ENCODE results near the gene PPT1.

DNA sequence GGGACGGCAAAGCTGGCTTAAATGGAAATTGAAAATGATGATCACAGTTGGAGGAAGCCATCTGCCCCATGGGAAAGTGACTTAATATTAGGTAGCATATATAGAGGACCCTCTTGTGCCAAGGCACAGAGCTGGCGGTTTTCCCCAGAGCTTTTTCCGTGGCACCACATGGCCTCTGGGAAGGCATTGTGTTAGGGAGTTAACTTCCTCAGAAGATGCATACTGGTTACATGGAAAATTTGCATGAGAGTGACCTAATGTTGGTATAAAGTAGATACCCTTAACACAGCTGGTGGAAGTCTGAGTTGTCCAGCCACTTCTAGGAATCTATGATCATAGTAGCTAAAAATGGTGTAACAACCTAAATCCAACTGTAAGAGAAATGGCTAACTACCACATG lies 29.2 kb downstream of the PPT1 start:
- TF ChIP-seq, protein P1, sequence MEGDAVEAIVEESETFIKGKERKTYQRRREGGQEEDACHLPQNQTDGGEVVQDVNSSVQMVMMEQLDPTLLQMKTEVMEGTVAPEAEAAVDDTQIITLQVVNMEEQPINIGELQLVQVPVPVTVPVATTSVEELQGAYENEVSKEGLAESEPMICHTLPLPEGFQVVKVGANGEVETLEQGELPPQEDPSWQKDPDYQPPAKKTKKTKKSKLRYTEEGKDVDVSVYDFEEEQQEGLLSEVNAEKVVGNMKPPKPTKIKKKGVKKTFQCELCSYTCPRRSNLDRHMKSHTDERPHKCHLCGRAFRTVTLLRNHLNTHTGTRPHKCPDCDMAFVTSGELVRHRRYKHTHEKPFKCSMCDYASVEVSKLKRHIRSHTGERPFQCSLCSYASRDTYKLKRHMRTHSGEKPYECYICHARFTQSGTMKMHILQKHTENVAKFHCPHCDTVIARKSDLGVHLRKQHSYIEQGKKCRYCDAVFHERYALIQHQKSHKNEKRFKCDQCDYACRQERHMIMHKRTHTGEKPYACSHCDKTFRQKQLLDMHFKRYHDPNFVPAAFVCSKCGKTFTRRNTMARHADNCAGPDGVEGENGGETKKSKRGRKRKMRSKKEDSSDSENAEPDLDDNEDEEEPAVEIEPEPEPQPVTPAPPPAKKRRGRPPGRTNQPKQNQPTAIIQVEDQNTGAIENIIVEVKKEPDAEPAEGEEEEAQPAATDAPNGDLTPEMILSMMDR (optimal IDR thresholded peaks at IDR 0.05 in 1 of 3, IDR thresholded peaks at IDR 0.05 in 1 of 3, conservative IDR thresholded peaks at IDR 0.05 in 1 of 3; ENCODE audit: extremely low read depth in 1 of 3, insufficient read depth in 2 of 3, low read length in 3 of 3) = no peak
- TF ChIP-seq EZH2 (IDR thresholded peaks at IDR 0.05; ENCODE audit: low read length) = no peak

Data from keratinocyte (primary cell).